ENCODE measurements around the gene NRP1.

- TF ChIP-seq CTCF (IDR thresholded peaks at IDR 0.05) (no peak), POLR2A (IDR thresholded peaks at IDR 0.05) (no peak)
Measured at GRCh38 chr10:33212061-33212748, 122.3 kb downstream of the NRP1 start.
